Karpas-422 (cell line): ENCODE results near the gene MYO7A. TPM values are rescaled to one million over a fixed set of nuclear protein-coding genes. Genes with fewer than 3 reads are reported as not detected.

Source experiments
- DNase-seq: peaks from one replicate; pipeline ENCODE4 v3.0.0-alpha.2; 2015
- H2AFZ ChIP-seq: fragments of 200-600 bp; sonication (generic); 2 replicates; pipeline ENCODE4 v1.6.1; 2014; ENCODE audit warnings: antibody characterized with exemption, low read length, mixed read lengths
- H3K27ac ChIP-seq: fragments of 200-600 bp; sonication (generic); 2 replicates; pipeline ENCODE4 v1.5.1; 2014; ENCODE audit warnings: mild to moderate bottlenecking, low read length, moderate library complexity
- H3K27me3 ChIP-seq: fragments of 200-600 bp; sonication (generic); 2 replicates; pipeline ENCODE4 v1.6.1; 2014; ENCODE audit warnings: low read length, mixed read lengths
- H3K36me3 ChIP-seq: fragments of 200-600 bp; sonication (generic); 2 replicates; pipeline ENCODE4 v1.6.1; 2014; ENCODE audit warnings: low read length, mixed read lengths; ENCODE audit not compliant: insufficient read depth
- H3K4me1 ChIP-seq: fragments of 200-600 bp; sonication (generic); 2 replicates; pipeline ENCODE4 v1.6.1; 2014; ENCODE audit warnings: mild to moderate bottlenecking, low read length, mixed read lengths
- H3K4me2 ChIP-seq: fragments of 200-600 bp; sonication (generic); 2 replicates; pipeline ENCODE4 v1.6.1; 2014; ENCODE audit warnings: low read length, low read depth, mild to moderate bottlenecking; ENCODE audit not compliant: poor library complexity, severe bottlenecking
- H3K4me3 ChIP-seq: fragments of 200-600 bp; sonication (generic); 2 replicates; pipeline ENCODE4 v1.5.1; 2014; ENCODE audit warnings: mild to moderate bottlenecking, antibody characterized with exemption, low read length, mixed read lengths
- H3K79me2 ChIP-seq: fragments of 200-600 bp; sonication (generic); 2 replicates; pipeline ENCODE4 v1.6.1; 2014; ENCODE audit warnings: mild to moderate bottlenecking, low read length, mixed read lengths
- H3K9ac ChIP-seq: fragments of 200-600 bp; sonication (generic); 2 replicates; pipeline ENCODE4 v1.6.0; 2014; ENCODE audit warnings: low read length
- H3K9me2 ChIP-seq: fragments of 200-600 bp; sonication (generic), shearing (Covaris generic); replicated peaks from 2 replicates; pipeline ENCODE4 v1.6.0; 2014; ENCODE audit warnings: mild to moderate bottlenecking, low read length, moderate library complexity; ENCODE audit not compliant: insufficient read depth
- H3K9me3 ChIP-seq: fragments of 300-700, 200-600 bp; sonication (generic); 2 replicates; pipeline ENCODE4 v1.6.1; 2014; ENCODE audit warnings: low read length, mixed read lengths
- H4K20me1 ChIP-seq: fragments of 200-600 bp; sonication (generic); 2 replicates; pipeline ENCODE4 v1.6.1; 2014; ENCODE audit warnings: mild to moderate bottlenecking, antibody characterized with exemption, low read length, low read depth; ENCODE audit not compliant: insufficient read depth
- total RNA-seq: library from RNA; depleted of rRNA; stranded (reverse); fragments of >200 nt; shearing (Covaris generic); gene quantifications from 2 replicates; pipeline ENCODE4 v1.2.3, GENCODE V29; 2014; ENCODE audit warnings: low replicate concordance

MYO7A gene
- total RNA-seq, 1 experiment from 2014 or later, result not detected

DNA sequence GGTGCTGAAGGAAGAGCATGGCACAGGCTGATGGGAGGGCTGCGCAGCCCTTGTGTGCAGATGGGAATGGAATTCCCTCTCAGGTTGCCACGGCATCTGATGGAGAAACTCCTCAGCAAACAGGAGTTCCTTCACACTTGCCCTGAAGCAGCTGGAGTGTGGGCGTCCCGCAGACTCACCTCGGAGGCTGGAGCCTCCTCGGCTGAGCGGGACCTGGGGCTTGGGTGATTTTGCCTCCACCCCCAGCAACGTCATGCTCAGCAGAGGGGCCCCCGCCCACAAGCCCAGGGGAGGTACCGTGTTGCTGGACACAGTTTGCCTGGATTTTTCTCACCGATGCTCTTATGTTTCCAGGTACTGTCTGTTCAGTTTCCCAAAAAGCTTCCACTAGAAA, 63.4 kb downstream of the MYO7A start:
- no peaks in the 10 kb centered on the region for H3K27me3 ChIP-seq
- no peak overlapping the region for H2AFZ ChIP-seq
- H3K9me3 ChIP-seq, result no peaks in the 10 kb centered on the region
- no peak overlapping the region for H3K27ac ChIP-seq
- no peaks in the 10 kb centered on the region for H3K36me3 ChIP-seq
- no peaks in the 10 kb centered on the region for H4K20me1 ChIP-seq
- H3K9me2 ChIP-seq, result no peaks in the 10 kb centered on the region
- no peak overlapping the region for H3K9ac ChIP-seq
- H3K4me2 ChIP-seq, result no peak overlapping the region
- H3K4me3 ChIP-seq, result no peak overlapping the region
- peaks cover 8% of the 10 kb centered on the region for H3K4me1 ChIP-seq
- DNase-seq, result no peak
- H3K79me2 ChIP-seq, result no peaks in the 10 kb centered on the region

DNA sequence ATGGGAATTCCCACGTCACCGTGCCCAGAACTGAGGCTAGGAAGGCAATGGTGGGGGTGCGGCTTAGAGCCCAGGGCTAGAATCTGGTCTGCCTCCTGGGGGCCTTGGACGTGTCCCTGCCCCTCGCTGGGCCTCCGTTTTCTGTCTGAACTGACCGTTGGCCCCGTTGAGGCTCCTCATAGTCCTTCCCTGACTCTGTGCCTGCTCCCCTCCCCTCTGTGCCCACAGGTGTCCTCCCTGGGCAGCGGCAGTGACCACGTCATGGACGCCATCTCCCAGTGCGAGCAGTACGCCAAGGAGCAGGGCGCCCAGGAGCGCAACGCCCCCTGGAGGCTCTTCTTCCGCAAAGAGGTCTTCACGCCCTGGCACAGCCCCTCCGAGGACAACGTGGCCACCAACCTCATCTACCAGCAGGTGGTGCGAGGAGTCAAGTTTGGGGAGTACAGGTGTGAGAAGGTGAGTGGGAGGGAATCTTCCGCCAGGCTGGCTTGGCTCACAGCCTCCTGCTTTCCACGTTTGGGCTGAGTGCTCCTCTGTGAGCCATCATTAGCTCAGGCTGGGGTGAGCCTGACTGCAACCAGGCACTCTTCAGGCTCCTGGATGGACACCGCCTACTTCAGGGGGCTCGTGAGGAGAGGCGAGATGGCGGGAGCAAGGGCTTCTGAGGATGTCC, 63.9 kb downstream of the MYO7A start:
- Histone ChIP-seq H3K9me3 (no peaks in the 10 kb centered on the region), H3K27me3 (no peaks in the 10 kb centered on the region), H3K4me1 (peaks cover 3% of the 10 kb centered on the region), H3K79me2 (no peaks in the 10 kb centered on the region), H3K4me2 (no peak overlapping the region), H2AFZ (no peak overlapping the region), H3K4me3 (no peak overlapping the region), H3K27ac (no peak overlapping the region), H3K9ac (no peak overlapping the region), H4K20me1 (no peaks in the 10 kb centered on the region), H3K9me2 (no peaks in the 10 kb centered on the region), H3K36me3 (no peaks in the 10 kb centered on the region)
- peak; percentile 93 for DNase-seq

DNA sequence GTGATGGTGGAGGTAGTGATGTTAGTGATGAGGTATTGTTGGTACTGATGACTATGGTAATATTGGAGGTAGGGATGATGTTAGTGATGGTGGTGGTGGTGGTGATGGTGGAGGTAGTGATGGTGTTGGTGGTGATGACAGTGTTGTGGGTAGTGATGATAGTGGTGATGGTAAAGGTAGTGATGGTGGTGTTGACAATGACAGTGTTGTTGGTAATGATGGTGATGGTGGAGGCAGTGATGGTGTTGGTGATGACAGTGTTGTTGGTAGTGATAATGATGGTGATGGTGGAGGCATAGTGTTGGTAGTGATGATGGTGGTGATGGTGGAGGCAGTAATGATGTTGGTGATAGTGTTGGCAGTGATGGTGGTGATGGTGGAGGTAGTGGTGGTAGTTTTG, 65.1 kb downstream of the MYO7A start:
- Histone ChIP-seq H3K9me3 (no peaks in the 10 kb centered on the region), H3K27ac (no peak overlapping the region), H2AFZ (no peak overlapping the region), H3K9me2 (no peaks in the 10 kb centered on the region), H3K4me1 (no peaks in the 10 kb centered on the region), H3K27me3 (no peaks in the 10 kb centered on the region), H3K79me2 (no peaks in the 10 kb centered on the region), H3K36me3 (no peaks in the 10 kb centered on the region), H3K4me2 (no peak overlapping the region), H3K9ac (no peak overlapping the region), H4K20me1 (no peaks in the 10 kb centered on the region), H3K4me3 (no peak overlapping the region)
- DNase-seq, result no peak

DNA sequence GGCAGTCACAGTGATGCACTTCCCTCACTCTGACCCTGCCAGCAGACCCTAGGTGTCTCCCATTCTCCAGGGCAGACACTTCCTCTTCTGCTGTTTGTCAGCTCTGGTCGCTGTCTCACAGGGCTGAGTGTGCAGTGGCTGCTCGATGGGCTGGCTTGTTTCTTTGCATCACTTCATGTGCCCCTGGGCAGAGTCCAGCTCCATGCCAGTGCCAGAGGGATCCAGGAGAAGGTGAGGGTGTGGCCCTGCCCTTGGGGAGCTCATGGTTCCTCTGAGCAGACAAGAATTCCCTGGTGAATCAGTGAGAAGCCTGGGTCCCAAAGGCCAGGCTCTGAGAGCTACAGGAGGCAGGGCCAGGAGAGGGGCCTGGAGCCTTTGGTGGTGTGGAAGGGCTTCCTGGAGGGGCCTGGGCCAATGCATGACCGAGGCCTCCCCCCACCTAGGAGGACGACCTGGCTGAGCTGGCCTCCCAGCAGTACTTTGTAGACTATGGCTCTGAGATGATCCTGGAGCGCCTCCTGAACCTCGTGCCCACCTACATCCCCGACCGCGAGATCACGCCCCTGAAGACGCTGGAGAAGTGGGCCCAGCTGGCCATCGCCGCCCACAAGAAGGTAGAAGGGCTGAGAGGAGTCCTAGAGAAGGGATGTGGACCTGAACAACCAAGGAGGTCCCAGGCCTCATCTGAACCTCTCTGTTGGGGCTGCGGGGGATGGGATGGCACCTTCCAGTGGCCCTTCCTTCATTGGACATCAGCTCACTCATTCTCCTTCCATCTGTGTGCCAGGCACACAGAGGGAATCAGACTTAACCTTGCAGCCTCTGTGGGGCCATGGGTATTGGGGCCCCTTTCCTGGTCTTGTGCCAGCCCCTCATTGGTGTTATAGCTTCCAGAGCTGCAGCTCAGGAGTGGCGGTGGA, 66.1 kb downstream of the MYO7A start:
- H2AFZ ChIP-seq, result no peak overlapping the region
- no peak overlapping the region for H3K4me3 ChIP-seq
- DNase-seq, result no peak
- no peaks in the 10 kb centered on the region for H4K20me1 ChIP-seq
- no peak overlapping the region for H3K4me2 ChIP-seq
- H3K79me2 ChIP-seq, result no peaks in the 10 kb centered on the region
- H3K4me1 ChIP-seq, result no peaks in the 10 kb centered on the region
- H3K36me3 ChIP-seq, result no peaks in the 10 kb centered on the region
- no peaks in the 10 kb centered on the region for H3K9me3 ChIP-seq
- no peaks in the 10 kb centered on the region for H3K9me2 ChIP-seq
- H3K9ac ChIP-seq, result no peak overlapping the region
- no peak overlapping the region for H3K27ac ChIP-seq
- no peaks in the 10 kb centered on the region for H3K27me3 ChIP-seq

DNA sequence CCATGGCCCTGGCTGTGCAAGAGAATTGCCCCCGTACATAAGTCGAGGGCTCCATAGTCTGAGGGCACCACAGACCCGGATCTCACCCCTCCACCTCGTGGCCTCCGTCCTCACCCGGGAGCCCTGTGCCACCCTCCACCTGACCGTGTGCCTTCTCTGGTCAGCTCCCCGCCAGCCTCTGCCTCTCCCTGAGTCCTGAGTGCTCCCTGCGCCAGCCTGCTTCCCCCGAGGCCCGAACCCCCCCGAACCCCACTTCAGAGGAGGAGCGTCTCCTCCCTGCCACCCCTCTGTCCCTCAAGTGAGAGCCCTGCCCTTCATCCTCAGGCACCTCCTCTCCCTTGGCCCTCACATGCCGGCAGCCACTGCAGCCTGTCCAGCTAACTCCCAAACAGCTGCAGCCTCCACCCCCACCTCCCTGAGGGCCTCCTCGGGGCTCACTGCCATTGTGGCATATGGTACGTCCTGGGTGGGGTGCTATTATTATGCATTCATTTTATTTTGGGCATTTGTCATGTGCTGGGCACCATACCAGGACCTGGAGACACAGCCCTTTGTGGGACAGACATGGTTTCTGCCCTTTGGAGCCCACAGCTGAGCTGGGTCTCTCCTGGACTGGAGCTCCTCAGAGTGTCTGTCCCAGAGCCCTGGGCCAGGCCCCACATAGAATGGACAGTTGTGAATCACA, 67.2 kb downstream of the MYO7A start:
- Histone ChIP-seq H3K9ac (no peak overlapping the region), H3K9me2 (no peaks in the 10 kb centered on the region), H3K4me3 (no peak overlapping the region), H3K27ac (no peak overlapping the region), H3K36me3 (no peaks in the 10 kb centered on the region), H3K79me2 (no peaks in the 10 kb centered on the region), H3K4me1 (no peaks in the 10 kb centered on the region), H2AFZ (no peak overlapping the region), H3K27me3 (no peaks in the 10 kb centered on the region), H4K20me1 (no peaks in the 10 kb centered on the region), H3K9me3 (no peaks in the 10 kb centered on the region), H3K4me2 (no peak overlapping the region)
- DNase-seq, result no peak

DNA sequence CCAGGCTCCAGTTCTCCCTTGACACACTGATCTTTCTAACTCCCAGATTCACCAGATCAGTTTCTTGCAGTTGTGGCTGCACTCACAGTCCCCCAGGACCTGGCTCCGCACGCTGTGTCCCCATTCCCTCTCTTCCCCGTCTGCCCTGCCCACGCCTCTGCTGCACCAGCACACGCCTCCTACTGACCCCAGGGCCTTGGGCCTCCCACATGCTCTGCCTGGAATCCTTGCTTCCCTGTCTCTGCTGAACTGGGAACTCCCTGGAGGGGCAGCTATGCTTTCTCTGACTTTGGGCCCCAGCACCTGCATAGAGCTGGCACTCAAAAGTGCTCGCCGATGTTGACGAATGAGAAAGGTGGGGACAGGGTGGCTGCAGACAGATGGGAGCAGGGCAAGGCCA, 68.9 kb downstream of the MYO7A start:
- Histone ChIP-seq H3K27ac (no peak overlapping the region), H3K36me3 (no peaks in the 10 kb centered on the region), H3K9me3 (no peaks in the 10 kb centered on the region), H3K27me3 (no peaks in the 10 kb centered on the region), H3K4me1 (no peaks in the 10 kb centered on the region), H3K4me2 (no peak overlapping the region), H4K20me1 (no peaks in the 10 kb centered on the region), H2AFZ (no peak overlapping the region), H3K9ac (no peak overlapping the region), H3K79me2 (no peaks in the 10 kb centered on the region), H3K4me3 (no peak overlapping the region), H3K9me2 (no peaks in the 10 kb centered on the region)
- no peak for DNase-seq

DNA sequence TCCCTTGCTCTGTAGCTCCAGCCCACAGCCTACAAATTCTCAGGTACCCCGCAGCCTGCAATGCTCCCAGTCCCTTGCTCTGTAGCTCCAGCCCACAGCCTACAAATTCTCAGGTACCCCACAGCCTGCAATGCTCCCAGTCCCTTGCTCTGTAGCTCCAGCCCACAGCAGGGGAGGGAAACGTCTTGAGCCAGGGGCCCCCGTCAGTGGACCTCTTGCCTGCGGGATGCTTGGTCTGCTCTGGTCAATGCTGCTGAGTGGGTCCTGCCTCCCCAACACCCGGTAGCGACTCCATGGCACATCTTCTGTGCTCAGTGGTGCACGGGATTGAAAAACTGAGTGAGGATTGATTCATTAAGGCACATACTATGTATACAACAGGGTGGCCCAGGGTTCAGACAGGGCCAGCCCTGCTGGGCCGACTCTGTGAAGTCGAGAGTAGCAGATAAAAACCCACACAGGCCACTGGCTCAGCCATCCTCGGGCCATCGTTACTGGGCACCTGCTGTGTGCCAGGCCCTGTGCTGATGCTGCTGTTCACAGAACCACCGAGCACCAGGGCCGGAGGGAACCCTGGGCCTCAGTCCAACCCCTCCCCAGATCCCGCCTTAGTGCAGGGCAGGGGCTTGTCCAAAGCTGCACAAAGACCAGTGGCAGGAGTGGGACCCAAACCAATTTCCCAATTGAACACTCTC, 69.7 kb downstream of the MYO7A start:
- H3K27me3 ChIP-seq, result no peaks in the 10 kb centered on the region
- H3K9me3 ChIP-seq, result no peaks in the 10 kb centered on the region
- no peak overlapping the region; the same call in 1 of the 2 replicates for H2AFZ ChIP-seq
- H3K27ac ChIP-seq, result no peak overlapping the region
- no peak overlapping the region for H3K9ac ChIP-seq
- no peaks in the 10 kb centered on the region for H3K79me2 ChIP-seq
- DNase-seq, result no peak
- H3K4me3 ChIP-seq, result no peak overlapping the region
- no peaks in the 10 kb centered on the region for H4K20me1 ChIP-seq
- H3K4me2 ChIP-seq, result no peak overlapping the region
- H3K9me2 ChIP-seq, result no peaks in the 10 kb centered on the region
- no peaks in the 10 kb centered on the region for H3K36me3 ChIP-seq
- H3K4me1 ChIP-seq, result no peaks in the 10 kb centered on the region
